ENCODE results near the gene SYPL1. TPM values are rescaled to one million over a fixed set of nuclear protein-coding genes. Genes with fewer than 3 reads are reported as not detected.
A peak's percentile ranks its signal among the peaks of the same experiment; 100 is the strongest.

Gene SYPL1
- total RNA-seq, 1 donor from 2014 or later, result 99.0 TPM

GRCh38 chr7:106065575-106066500 is 46.3 kb downstream of the SYPL1 start:
- DNase-seq, result peak; percentile 59

GRCh38 chr7:106064771-106065574 is 47.1 kb downstream of the SYPL1 start:
- peak; percentile 92 for DNase-seq

DNA sequence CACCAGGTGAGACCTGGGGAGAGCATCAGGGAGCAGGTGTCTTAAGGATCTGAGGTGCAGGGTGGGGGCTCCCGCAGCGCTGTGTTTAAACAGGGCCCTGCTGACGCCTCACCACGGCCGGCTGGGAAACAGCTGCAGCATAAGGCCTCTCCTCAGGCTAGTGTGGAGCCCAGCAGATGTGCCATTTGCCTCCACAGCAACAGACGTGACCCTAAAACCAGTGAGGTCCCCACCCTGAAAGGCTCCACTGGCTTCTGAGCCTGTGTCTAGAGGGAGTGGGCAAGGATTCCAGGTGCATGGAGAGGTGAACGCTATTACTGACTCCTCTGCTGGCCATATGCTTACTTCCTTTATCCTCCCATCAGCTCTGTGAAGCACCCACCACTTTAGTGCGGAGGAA is 47.8 kb downstream of the SYPL1 start:
- DNase-seq, result peak; percentile 44

DNA sequence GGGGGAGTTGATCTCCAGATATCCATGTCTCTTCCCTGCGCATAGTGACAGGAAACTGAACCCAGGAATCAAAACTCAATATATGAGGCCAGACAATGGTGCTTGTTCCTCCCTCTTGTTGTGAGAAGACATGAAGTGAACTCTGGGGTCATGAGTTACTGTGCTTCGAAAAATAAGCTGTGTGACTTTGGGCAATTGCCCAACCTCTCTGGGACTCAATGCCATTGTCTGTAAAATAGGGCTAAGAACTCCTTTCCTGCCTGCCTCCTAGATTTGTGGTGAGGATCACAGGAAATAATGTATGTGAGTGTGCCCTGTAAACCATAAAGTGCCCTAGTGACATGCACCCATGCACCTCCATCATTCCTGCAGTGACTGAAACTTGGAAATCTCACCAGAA is 48.4 kb downstream of the SYPL1 start:
- DNase-seq, result no peak

- DNase-seq, result no peak
These were observed 49.1 kb downstream of the SYPL1 start for GRCh38 chr7:106063024-106063423.

DNA sequence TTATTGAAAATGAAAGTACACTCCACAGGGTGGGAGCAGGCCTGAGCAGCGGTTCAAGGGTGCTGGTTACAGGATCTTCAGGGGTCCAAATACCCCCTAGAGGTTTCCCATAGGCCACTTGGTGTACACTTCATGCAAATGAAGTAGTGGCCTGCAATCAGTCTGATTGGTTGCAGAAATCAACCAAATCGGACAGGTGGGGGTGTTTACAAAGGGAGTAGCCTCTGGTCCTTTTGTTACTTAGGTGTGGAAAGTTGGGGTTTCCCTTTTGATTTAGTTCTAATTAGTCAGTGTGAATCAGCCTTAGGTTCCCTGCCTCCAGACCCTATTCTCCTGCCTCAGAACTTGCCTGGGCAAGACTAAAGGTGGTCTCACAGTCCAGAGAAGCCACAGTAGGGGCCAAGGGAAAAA is 49.6 kb downstream of the SYPL1 start:
- DNase-seq, result no peak

GRCh38 chr7:106062006-106062405 is 50.1 kb downstream of the SYPL1 start:
- no peak for DNase-seq

- no peak for DNase-seq
These were observed 50.7 kb downstream of the SYPL1 start for GRCh38 chr7:106061301-106061979.

GRCh38 chr7:106060394-106060920 is 51.7 kb downstream of the SYPL1 start:
- DNase-seq, result no peak

DNA sequence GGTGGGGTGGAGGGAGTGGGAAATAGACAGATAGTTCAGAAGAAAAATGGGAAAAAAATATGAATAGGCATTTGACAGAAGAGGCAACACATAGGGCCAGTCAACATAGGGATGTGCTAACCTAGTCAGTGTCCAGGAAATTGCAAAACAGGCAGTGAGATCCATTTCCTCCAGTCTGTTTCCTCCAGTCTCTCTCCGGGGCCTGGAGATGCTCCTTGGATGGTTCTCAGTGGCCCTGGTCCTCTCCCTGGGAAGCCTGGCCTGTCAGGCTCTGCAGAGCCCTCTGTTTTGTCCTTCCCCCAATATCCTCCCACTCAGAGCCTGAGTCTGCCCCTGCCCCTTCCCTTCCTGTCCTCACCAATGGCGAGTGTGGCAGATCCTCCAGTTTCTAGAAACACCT is 52.6 kb downstream of the SYPL1 start:
- no peak for DNase-seq

DNA sequence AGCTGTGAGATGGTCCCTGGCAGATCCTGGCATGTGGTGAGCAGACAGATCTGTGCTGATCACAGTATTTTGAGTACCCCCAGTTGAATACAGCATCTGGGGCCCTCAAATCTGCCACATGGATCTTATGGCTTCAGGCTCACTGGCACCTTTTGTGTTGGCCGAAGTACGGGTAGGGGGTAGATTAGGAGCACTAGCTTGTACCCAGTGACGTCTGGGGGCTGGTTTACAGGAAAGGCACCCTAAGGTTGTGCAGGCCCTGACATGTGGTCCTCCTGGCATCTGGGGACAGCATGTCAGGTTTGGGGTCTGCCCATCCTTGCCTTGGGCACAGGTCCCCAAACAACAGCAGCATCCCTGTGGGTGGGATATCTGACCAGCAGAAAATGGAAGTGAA is 53.2 kb downstream of the SYPL1 start:
- DNase-seq, result no peak

- peak; percentile 63 for DNase-seq
These were observed 53.9 kb downstream of the SYPL1 start for GRCh38 chr7:106057962-106058927.

GRCh38 chr7:106057204-106057961 is 54.7 kb downstream of the SYPL1 start:
- no peak for DNase-seq

GRCh38 chr7:106056513-106057203 is 55.5 kb downstream of the SYPL1 start:
- DNase-seq, result peak; percentile 84

- DNase-seq, result no peak
These were observed 57.1 kb downstream of the SYPL1 start for GRCh38 chr7:106054971-106055532.

DNA sequence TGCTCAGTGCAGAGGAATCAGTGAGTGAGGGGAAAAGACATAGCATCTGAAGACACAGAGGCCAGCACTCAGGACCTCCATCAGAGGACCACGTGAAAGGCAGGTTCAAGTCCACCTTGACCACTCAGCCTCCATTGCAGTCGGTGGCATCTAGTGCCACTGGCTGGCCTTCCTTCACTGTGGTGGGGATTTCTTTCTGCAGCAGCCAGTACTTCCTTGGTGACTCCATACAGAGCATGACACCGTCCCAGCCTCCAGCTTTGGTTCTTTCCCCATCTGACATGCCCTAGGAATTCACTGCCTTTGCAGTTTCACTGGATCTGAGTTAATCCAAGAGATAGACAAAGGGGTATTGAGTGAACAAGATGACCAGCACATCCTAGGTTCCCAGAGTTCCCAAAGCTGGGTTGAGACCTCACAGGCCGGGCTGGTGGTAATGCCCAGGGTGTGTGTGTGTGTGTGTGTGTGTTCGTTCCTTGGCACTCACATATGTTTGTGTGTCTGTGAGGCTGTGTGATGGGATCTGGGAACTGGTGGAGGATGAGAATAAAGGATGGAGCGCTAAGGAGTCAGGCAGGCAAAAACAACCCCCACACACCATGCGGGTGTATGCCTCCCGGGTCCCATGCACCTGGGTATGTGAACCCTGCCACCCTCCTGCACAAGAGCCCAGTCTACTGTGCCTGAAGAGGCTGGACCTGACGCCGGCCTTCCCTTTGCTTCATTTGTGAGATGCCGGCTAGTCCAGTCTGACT is 57.8 kb downstream of the SYPL1 start:
- DNase-seq, result no peak

DNA sequence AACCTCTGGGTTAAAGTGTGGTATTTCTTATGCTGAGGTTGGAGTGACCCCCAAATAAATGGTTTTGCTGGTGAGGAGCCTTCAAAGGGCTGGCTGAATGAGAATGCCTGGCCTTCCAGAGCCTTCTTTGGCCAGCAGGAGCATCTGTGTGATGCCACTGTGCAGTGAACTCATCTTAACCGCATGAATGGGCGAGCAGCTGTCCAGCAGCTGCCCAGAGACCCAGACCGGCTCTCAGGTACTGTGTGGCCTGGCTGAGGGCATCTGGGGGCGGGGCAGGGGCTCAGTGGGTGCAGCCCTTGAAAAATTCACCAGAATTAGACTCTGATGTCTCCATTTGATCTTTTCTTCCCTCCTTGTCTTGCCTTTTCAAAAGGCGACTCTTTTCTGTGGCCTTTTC is 59.0 kb downstream of the SYPL1 start:
- DNase-seq, result no peak

DNA sequence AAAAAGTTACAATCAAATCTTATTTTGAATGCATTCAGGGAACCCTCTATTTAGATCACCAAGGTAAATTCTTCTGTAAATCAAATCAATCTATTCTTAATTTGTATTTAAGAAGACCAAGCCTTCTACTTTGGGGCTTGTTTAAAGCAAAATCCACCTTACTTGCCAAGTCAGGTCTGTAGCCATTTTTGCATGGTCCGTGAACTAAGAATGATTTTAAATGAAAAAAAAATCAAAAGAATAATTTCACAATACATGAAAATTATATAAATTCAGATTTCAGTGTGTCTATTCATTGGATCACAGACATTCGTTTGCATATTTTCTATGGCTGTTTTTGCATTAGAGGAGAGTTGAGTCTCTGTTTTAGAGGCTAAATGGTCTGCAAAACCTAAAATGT is 59.4 kb downstream of the SYPL1 start:
- no peak for DNase-seq

- no peak for DNase-seq
These were observed 61.4 kb downstream of the SYPL1 start for GRCh38 chr7:106050746-106051117.
